MCF 10A (cell line): ENCODE measurements around the gene DIP2C. TPM values are rescaled to one million over a fixed set of nuclear protein-coding genes. Genes with fewer than 3 reads are reported as not detected.

Experiments
- BruUV-seq: library from RNA; stranded (reverse); fragments of 400-500 nt; replicated peaks from 2 replicates; lab custom pipeline; 2021; lab: Mats Ljungman, UMichigan
- CTCF ChIA-PET: fragments of 300-600 bp; sonication (Branson Sonifier 250); formaldehyde crosslinking; extraction: SDS; loops from one replicate; lab custom pipeline; 2021; ENCODE audit warnings: antibody characterized with exemption, inconsistent platforms; lab: Yijun Ruan, JAX
- POLR2A ChIA-PET: fragments of 300-600, 350-650 bp; sonication (Branson Sonifier 250); formaldehyde crosslinking; extraction: SDS; loops from one replicate; lab custom pipeline; 2020; ENCODE audit warnings: antibody characterized with exemption, inconsistent platforms; lab: Yijun Ruan, JAX
- DNase-seq: peaks from one replicate; pipeline ENCODE4 v3.0.0-alpha.2; 2018; ENCODE audit not compliant: unreplicated experiment
- H3K27ac Mint-ChIP-seq: one replicate; pipeline ENCODE4 v1.8.0; 2022; ENCODE audit warnings: mild to moderate bottlenecking, low read depth, mixed read lengths; ENCODE audit not compliant: unreplicated experiment
- H3K27me3 Mint-ChIP-seq: one replicate; pipeline ENCODE4 v1.8.0; 2022; ENCODE audit warnings: mixed read lengths; ENCODE audit not compliant: insufficient read depth, unreplicated experiment
- H3K36me3 Mint-ChIP-seq: one replicate; pipeline ENCODE4 v1.8.0; 2022; ENCODE audit warnings: mild to moderate bottlenecking, moderate library complexity, mixed read lengths; ENCODE audit not compliant: insufficient read depth, unreplicated experiment
- H3K4me1 Mint-ChIP-seq: one replicate; pipeline ENCODE4 v1.8.0; 2022; ENCODE audit warnings: mixed read lengths; ENCODE audit not compliant: insufficient read depth, unreplicated experiment
- H3K4me3 Mint-ChIP-seq: one replicate; pipeline ENCODE4 v1.8.0; 2022; ENCODE audit warnings: mild to moderate bottlenecking, moderate library complexity, mixed read lengths; ENCODE audit not compliant: unreplicated experiment
- H3K9me3 Mint-ChIP-seq: one replicate; pipeline ENCODE4 v1.8.0; 2022; ENCODE audit warnings: mixed read lengths; ENCODE audit not compliant: unreplicated experiment
- CTCF ChIP-seq: fragments of 200-600 bp; IDR thresholded peaks from one replicate; pipeline ENCODE4 v1.8.0; 2022; ENCODE audit warnings: antibody characterized with exemption, mild to moderate bottlenecking; ENCODE audit not compliant: unreplicated experiment
- intact Hi-C: fragments of 100-400 bp; cut with micrococcal nuclease; formaldehyde crosslinking; loops from 2 replicates; pipeline ENCODE4 v1.14.1; 2022
- total RNA-seq: library from RNA; stranded (reverse); gene quantifications from 2 replicates; pipeline ENCODE4 v1.2.3, GENCODE V29; 2022

The DIP2C gene
- total RNA-seq, 1 experiment from 2014 or later, result 0.37 TPM

- POLR2A ChIA-PET, result no interaction called here
- no peak overlapping the region for H3K27ac Mint-ChIP-seq
- BruUV-seq, result no TSS peak
These were observed 134.2 kb downstream of the DIP2C start for GRCh38 chr10:555281-555680.

GRCh38 chr10:554182-554848 is 135.2 kb downstream of the DIP2C start:
- H3K27ac Mint-ChIP-seq, result no peak overlapping the region

More at GRCh38 chr10:555281-555680, 134.2 kb downstream of the DIP2C start:
- TF ChIP-seq CTCF, result no peak
- intact Hi-C loops, result no loop called here
- H3K36me3 Mint-ChIP-seq, result no peaks in the 10 kb centered on the region
- no peak for DNase-seq
- H3K4me3 Mint-ChIP-seq, result no peak overlapping the region
- CTCF ChIA-PET, result no interaction called here
- H3K27me3 Mint-ChIP-seq, result peaks cover 37% of the 10 kb centered on the region
- H3K9me3 Mint-ChIP-seq, result no peaks in the 10 kb centered on the region
- H3K4me1 Mint-ChIP-seq, result no peaks in the 10 kb centered on the region

GRCh38 chr10:553233-553632 is 136.2 kb downstream of the DIP2C start:
- no TSS peak for BruUV-seq
- POLR2A ChIA-PET, result no interaction called here
- H3K4me3 Mint-ChIP-seq, result no peak overlapping the region
- no peak for TF ChIP-seq CTCF
- no peak overlapping the region for H3K27ac Mint-ChIP-seq
- H3K27me3 Mint-ChIP-seq, result peaks cover 37% of the 10 kb centered on the region
- H3K4me1 Mint-ChIP-seq, result no peaks in the 10 kb centered on the region
- intact Hi-C loops, result no loop called here
- no peak for DNase-seq
- H3K9me3 Mint-ChIP-seq, result no peaks in the 10 kb centered on the region
- CTCF ChIA-PET, result interaction anchor here (0.7 kb wide), 2 partner anchors 229 to 479 kb away, joined by 3 read pairs; no protein-coding TSS in a partner anchor
- H3K36me3 Mint-ChIP-seq, result no peaks in the 10 kb centered on the region

More at GRCh38 chr10:554182-554848, 135.2 kb downstream of the DIP2C start:
- ChIA-PET POLR2A (no interaction called here), CTCF (no interaction called here)
- TF ChIP-seq CTCF, result no peak
- intact Hi-C loops, result no loop called here
- peaks cover 37% of the 10 kb centered on the region for H3K27me3 Mint-ChIP-seq
- H3K36me3 Mint-ChIP-seq, result no peaks in the 10 kb centered on the region
- no TSS peak for BruUV-seq
- H3K4me3 Mint-ChIP-seq, result no peak overlapping the region
- H3K9me3 Mint-ChIP-seq, result no peaks in the 10 kb centered on the region
- DNase-seq, result no peak
- H3K4me1 Mint-ChIP-seq, result no peaks in the 10 kb centered on the region

GRCh38 chr10:552679-553078 is 136.8 kb downstream of the DIP2C start:
- Mint-ChIP-seq H3K36me3 (no peaks in the 10 kb centered on the region), H3K4me1 (no peaks in the 10 kb centered on the region), H3K4me3 (no peak overlapping the region), H3K27me3 (peaks cover 37% of the 10 kb centered on the region), H3K9me3 (no peaks in the 10 kb centered on the region), H3K27ac (no peak overlapping the region)
- POLR2A ChIA-PET, result no interaction called here
- CTCF ChIA-PET, result interaction anchor here (0.7 kb wide), 1 partner anchor 478 kb away, joined by 3 read pairs; no protein-coding TSS in a partner anchor
- no peak for DNase-seq
- intact Hi-C loops, result no loop called here
- no peak for TF ChIP-seq CTCF
- BruUV-seq, result no TSS peak
